ENCODE data around the gene HESX1.

DNA sequence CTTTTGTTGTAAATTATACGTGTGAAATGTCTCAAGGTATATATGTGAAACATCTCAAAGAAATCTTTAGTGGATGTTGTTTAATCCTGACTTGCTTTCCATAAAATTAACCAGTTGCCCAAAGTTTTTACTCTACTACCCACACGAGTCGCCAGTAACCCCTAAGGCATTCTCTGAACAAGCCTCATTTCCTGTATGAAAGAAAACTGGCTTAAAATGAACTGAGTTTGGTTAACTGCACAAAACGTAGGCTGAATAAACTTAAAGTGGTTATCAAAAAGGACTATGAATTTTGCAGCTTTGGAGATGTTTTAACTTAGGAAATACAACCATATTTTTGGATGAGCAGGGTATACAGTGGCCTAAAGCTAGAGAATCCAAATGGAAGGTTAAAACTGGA is 25.1 kb upstream of the HESX1 start:
- TF ChIP-seq, protein P1, sequence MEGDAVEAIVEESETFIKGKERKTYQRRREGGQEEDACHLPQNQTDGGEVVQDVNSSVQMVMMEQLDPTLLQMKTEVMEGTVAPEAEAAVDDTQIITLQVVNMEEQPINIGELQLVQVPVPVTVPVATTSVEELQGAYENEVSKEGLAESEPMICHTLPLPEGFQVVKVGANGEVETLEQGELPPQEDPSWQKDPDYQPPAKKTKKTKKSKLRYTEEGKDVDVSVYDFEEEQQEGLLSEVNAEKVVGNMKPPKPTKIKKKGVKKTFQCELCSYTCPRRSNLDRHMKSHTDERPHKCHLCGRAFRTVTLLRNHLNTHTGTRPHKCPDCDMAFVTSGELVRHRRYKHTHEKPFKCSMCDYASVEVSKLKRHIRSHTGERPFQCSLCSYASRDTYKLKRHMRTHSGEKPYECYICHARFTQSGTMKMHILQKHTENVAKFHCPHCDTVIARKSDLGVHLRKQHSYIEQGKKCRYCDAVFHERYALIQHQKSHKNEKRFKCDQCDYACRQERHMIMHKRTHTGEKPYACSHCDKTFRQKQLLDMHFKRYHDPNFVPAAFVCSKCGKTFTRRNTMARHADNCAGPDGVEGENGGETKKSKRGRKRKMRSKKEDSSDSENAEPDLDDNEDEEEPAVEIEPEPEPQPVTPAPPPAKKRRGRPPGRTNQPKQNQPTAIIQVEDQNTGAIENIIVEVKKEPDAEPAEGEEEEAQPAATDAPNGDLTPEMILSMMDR (IDR thresholded peaks at IDR 0.05): no peak
- no peak for TF ChIP-seq POLR2A (IDR thresholded peaks at IDR 0.05)

All from lower leg skin (tissue), 3 donors.